Heart right ventricle (tissue), 16 donors: ENCODE measurements around the gene LEKR1. TPM values are rescaled to one million over a fixed set of nuclear protein-coding genes. Genes with fewer than 3 reads are reported as not detected.

ENCODE experiments used
- ATAC-seq, 8 donors: fragments of 200-7000 bp; cut with Tn5 transposase; one replicate each; pipeline ENCODE4 v1.9.1; 2020; ENCODE audit warnings: mild to moderate bottlenecking in 8 of 8, moderate library complexity in 8 of 8, moderate number of reproducible peaks in 1 of 8
- DNase-seq, 2 donors: peaks; one replicate each; pipeline ENCODE4 v3.0.0-alpha.2; 2020
- H3K27ac ChIP-seq, 10 donors: fragments of 200-600 bp; sonication (generic) in 2 of 10; one replicate each; pipeline versions ENCODE4 v1.5.0 to v1.8.0; 2020 to 2022; ENCODE audit warnings: mild to moderate bottlenecking in 3 of 10
- H3K27me3 ChIP-seq, 7 donors: fragments of 200-600 bp; one replicate each; pipeline ENCODE4 v1.8.0; 2021 to 2022; ENCODE audit warnings: mild to moderate bottlenecking in 2 of 7
- H3K36me3 ChIP-seq, 9 donors: fragments of 200-600 bp; sonication (generic) in 1 of 9; one replicate each; pipeline versions ENCODE4 v1.5.0 to v1.8.0; 2020 to 2022; ENCODE audit warnings: mild to moderate bottlenecking in 2 of 9
- H3K4me1 ChIP-seq, 9 donors: fragments of 200-600 bp; sonication (generic) in 1 of 9; one replicate each; pipeline versions ENCODE4 v1.5.0 to v1.8.0; 2020 to 2022; ENCODE audit warnings: mild to moderate bottlenecking in 4 of 9
- H3K4me3 ChIP-seq, 10 donors: fragments of 200-600 bp; sonication (generic) in 2 of 10; one replicate each; pipeline versions ENCODE4 v1.5.0 to v1.8.0; 2020 to 2022; ENCODE audit warnings: mild to moderate bottlenecking in 7 of 10, moderate library complexity in 2 of 10
- H3K9me3 ChIP-seq, 11 donors: fragments of 200-600 bp in 10 of 11; sonication (generic) in 2 of 11; one replicate each; pipeline versions ENCODE4 v1.5.0 to v1.8.0; 2013 to 2022; ENCODE audit warnings: mild to moderate bottlenecking in 2 of 11, control low read depth in 1 of 11, moderate library complexity in 1 of 11
- WGBS, 2 donors: extraction: QIAGEN DNeasy Blood & Tissue Kit; methylation state at CpG; one replicate each; pipeline ENCODE4 v1.1.7; 2013; ENCODE audit warnings: inconsistent platforms in 1 of 2; 5-methylcytosine and 5-hydroxymethylcytosine counted together
- intact Hi-C, 10 donors: fragments of 100-400 bp; cut with DNase I; formaldehyde crosslinking; loops; one replicate each; pipeline versions ENCODE4 v1.11.1 to v1.14.2; 2022
- polyA plus RNA-seq, 2 donors: library from polyadenylated mRNA; stranded (reverse); fragments of 200-250 nt; gene quantifications; one replicate each; pipeline ENCODE4 v1.2.3, GENCODE V29; 2013
- total RNA-seq, 10 donors: library from RNA; stranded (reverse); fragmentation: NEBNext Ultra II Directional in 3 of 10; extraction: Animal tissue kit (Norgen Biotek cat#: 25700) in 3 of 10; gene quantifications; one replicate each; pipeline versions ENCODE4 v1.2.1 to v1.2.4, GENCODE V29; 2021 to 2023
- TF ChIP-seq, protein P1 (sequence below), 9 donors: fragments of 200-600 bp; sonication (generic) in 2 of 9; IDR thresholded peaks; one replicate each; pipeline versions ENCODE4 v1.5.0 to v1.8.0; 2021 to 2022; ENCODE audit warnings: antibody characterized with exemption in 9 of 9, mild to moderate bottlenecking in 5 of 9, moderate library complexity in 1 of 9
- donor health status: Arrhythmogenic right ventricular cardiomyopathy.
- donor health status: ischemic (EF 13 %, LVEDD 7.1; RV severe dilation, severe dysfunction).
- donor health status: healthy with polysubstance abuse.
- donor health status: DM: no; HTN: yes; CAD: no.
- donor health status: DM: no; HTN: no; CAD: no.
- donor health status: ischemic (EF 25% LVEDD 6.9; RV normal size, moderate dysfunction).
- donor health status: ischemic (EF 25% LVEDD 5.7; RV mildly dilated, moderate dysfunction).
- donor health status: healthy.
- donor health status: DM: yes; HTN: yes; CAD: no.
- donor health status: Ischemic cardiomyopathy.
- donor health status: ischemic (EF 35%, LVEDD 5.7; RV mildly dilated, moderate dysfunction).
- donor health status: nonischemic (EF 11% LVEDD 7.7; RV severe dilation, severe dysfunction).
- donor health status: DM: yes; HTN: yes; CAD: no.
- donor health status: PGD.
- donor health status: ischemic (EF 29% LVEDD 5.4; RV normal size, mild dysfunction).
- donor health status: nonischemic (EF 23%, LVEDD 6.1; RV moderate dilation, normal function).

LEKR1 gene
- total and polyA plus RNA-seq, 12 donors = 0.17 to 3.0 (median 0.81) TPM

DNA sequence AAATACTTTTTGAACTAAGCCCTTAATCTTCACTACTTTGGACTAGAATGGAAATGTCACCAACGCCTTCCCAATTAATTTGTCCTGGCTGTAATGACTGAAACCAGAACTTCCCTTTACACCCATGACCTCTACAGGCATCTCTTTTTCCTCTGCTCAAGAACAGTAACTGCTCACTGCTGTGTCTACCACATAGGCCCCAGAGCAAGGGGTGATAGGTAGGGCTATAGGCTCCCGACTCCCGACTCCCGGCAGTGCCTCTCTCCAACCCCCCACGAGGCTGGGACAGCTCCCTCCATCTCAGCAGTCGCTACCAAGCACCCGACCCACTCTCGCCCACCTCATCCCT lies 384 bp upstream of the LEKR1 start:
- no peaks in the 10 kb centered on the region for H3K9me3 ChIP-seq
- TF ChIP-seq, protein P1, sequence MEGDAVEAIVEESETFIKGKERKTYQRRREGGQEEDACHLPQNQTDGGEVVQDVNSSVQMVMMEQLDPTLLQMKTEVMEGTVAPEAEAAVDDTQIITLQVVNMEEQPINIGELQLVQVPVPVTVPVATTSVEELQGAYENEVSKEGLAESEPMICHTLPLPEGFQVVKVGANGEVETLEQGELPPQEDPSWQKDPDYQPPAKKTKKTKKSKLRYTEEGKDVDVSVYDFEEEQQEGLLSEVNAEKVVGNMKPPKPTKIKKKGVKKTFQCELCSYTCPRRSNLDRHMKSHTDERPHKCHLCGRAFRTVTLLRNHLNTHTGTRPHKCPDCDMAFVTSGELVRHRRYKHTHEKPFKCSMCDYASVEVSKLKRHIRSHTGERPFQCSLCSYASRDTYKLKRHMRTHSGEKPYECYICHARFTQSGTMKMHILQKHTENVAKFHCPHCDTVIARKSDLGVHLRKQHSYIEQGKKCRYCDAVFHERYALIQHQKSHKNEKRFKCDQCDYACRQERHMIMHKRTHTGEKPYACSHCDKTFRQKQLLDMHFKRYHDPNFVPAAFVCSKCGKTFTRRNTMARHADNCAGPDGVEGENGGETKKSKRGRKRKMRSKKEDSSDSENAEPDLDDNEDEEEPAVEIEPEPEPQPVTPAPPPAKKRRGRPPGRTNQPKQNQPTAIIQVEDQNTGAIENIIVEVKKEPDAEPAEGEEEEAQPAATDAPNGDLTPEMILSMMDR (IDR thresholded peaks at IDR 0.05) = no peak
- H3K36me3 ChIP-seq = no peaks in the 10 kb centered on the region
- DNase-seq (no peak), ATAC-seq (peak in 6 of 8 donors; percentile 54 to 84 (median 74))
- H3K27ac ChIP-seq = peak overlapping the region; percentile 85 to 95 (median 92)
- H3K27me3 ChIP-seq = no peaks in the 10 kb centered on the region
- peaks cover 0 to 13% (median 8%) of the 10 kb centered on the region in 9 donors for H3K4me1 ChIP-seq
- peak overlapping the region; percentile 50 to 80 (median 71) for H3K4me3 ChIP-seq
- intact Hi-C loops = loop anchor here (2.0 to 10.0 kb wide), 14 partner anchors 101 to 349 kb away; partner anchors contain the start of gene TIPARP (in 6 of the 10)
- WGBS, 2 donors = 2 to 7% methylated on average over 8 of the region's 8 CpGs

DNA sequence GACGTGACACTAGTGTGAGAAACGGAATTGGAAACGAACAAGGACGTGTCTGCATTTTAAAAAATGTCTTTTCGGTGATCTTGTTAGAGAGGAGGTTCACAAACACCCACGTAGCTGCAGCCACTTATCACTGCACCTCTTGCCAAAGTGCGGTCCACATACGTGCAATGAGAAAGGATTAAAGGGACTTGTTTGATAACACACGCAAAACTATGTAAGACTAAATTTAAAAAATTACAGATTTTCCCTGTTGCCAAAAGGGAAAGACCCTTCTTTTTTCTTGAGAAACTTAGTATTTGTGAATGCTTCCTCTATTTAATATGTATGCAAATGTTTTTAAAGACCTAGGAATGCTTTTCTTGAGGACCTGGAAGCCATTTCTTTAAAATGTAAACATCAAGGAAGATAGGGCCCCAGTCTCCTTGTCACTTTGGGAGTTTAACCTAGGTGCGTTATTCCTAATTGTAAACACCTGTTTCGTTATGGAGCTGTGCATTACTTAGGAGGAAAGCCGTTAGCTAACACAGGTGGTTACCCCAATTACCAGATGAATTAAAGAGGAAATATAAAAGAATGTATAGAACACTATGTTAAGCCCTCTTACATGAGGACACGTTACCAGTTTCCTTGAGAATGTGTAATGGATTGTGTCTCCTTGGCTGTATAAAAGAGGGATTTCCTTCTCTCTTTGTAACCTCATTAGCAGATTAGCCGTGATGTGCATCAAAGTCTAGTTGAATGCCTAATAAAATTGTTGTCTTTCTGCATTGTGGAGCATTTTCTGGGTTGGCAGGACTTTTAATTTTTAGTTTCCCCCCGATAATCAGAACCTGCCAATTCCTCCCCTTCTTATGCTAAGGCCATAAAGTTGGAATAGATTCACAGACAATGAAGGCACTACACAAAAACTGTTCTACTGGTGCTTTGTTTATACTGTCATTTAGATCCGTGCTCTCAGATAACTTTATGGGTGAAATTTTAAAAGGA lies 1.0 kb downstream of the LEKR1 start:
- WGBS, 2 donors = 38 to 43% methylated on average over 16 of the region's 16 CpGs
- intact Hi-C loops = loop anchor here (2.0 to 10.0 kb wide), 14 partner anchors 102 to 348 kb away; partner anchors contain the start of gene TIPARP (in 6 of the 10)
- DNase-seq = no peak
- peaks cover 0 to 13% (median 8%) of the 10 kb centered on the region in 9 donors for H3K4me1 ChIP-seq
- H3K27ac ChIP-seq = peak overlapping the region; percentile 85 to 95 (median 92)
- ATAC-seq = peak in 1 of 8 donors; percentile 4
- H3K4me3 ChIP-seq = peak overlapping the region; percentile 50 to 80 (median 71)
- H3K9me3 ChIP-seq = no peaks in the 10 kb centered on the region
- no peaks in the 10 kb centered on the region for H3K36me3 ChIP-seq
- no peaks in the 10 kb centered on the region for H3K27me3 ChIP-seq
- TF ChIP-seq, protein P1 (IDR thresholded peaks at IDR 0.05) = no peak

DNA sequence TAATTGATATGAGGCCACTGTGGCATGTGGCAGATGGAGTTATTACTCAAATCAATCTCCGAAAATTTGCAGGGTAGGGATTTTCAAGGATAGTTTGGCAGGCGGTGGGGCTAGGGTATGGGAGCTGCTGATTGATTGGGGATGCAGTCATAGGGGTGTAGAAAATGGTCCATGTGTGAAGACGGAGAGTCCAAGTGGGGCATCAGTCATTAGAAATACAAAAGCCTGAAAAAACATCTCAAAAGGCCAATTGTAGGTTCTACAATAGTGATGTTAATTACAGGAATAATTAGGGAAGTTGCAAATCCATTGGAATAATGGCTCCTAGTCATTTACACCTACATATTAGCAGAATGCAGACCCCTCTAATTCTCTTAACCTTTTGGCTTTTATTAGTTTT lies 4.9 kb downstream of the LEKR1 start:
- DNase-seq (no peak), ATAC-seq (no peak)
- no peaks in the 10 kb centered on the region for H3K9me3 ChIP-seq
- H3K4me3 ChIP-seq = no peak overlapping the region
- intact Hi-C loops = loop anchor here in 1 of 10 donors (10.0 kb wide), 1 partner anchor 304 kb away; no protein-coding TSS in a partner anchor
- 85 to 87% methylated on average over 3 of the region's 3 CpGs for WGBS, 2 donors
- TF ChIP-seq, protein P1 (IDR thresholded peaks at IDR 0.05) = no peak
- H3K27ac ChIP-seq = no peak overlapping the region
- H3K36me3 ChIP-seq = no peaks in the 10 kb centered on the region
- no peaks in the 10 kb centered on the region for H3K27me3 ChIP-seq
- H3K4me1 ChIP-seq = peaks cover 0 to 11% (median 5%) of the 10 kb centered on the region in 9 donors

DNA sequence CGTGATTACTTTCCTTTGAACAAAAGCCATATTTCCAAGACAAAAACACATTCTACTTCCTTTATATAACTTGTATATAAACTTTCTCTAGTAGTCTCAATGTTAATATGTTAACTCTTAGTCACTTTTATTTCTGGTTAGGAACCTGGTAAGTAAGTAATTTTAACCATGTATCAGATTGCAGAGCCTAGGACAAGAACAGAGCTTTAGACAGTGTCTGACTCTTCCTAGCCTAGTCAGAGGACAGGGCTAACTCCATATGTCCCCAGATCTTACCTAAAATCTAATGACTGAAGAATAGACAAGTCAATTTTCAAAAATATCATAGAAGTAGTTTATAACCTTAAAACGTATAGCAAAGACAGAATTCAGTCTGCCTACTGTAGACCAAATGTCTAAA lies 8.3 kb downstream of the LEKR1 start:
- Histone ChIP-seq H3K4me1 (no peaks in the 10 kb centered on the region), H3K4me3 (no peak overlapping the region), H3K9me3 (no peaks in the 10 kb centered on the region), H3K27ac (no peak overlapping the region), H3K27me3 (no peaks in the 10 kb centered on the region), H3K36me3 (no peaks in the 10 kb centered on the region)
- 77 to 82% methylated on average over 2 of the region's 2 CpGs for WGBS, 2 donors
- no peak for DNase-seq
- ATAC-seq = no peak
- TF ChIP-seq, protein P1 (IDR thresholded peaks at IDR 0.05) = no peak
- intact Hi-C loops = loop anchor here in 1 of 10 donors (10.0 kb wide), 1 partner anchor 300 kb away; no protein-coding TSS in a partner anchor
